Left colon (tissue), 2 donors: ENCODE results near the gene PRPF8. TPM values are rescaled to one million over a fixed set of nuclear protein-coding genes. Genes with fewer than 3 reads are reported as not detected.

Experiments
- ATAC-seq: fragments of 200-7000 bp; cut with Tn5 transposase; one replicate; pipeline ENCODE4 v1.9.1; 2020; ENCODE audit warnings: mild to moderate bottlenecking, moderate library complexity
- DNase-seq, 2 donors: peaks; one replicate each; pipeline ENCODE4 v3.0.0-alpha.2; 2020
- intact Hi-C, 2 donors: fragments of 100-400 bp; cut with DNase I in 1 of 2; cut with micrococcal nuclease in 1 of 2; formaldehyde crosslinking; loops; one replicate each; pipeline versions ENCODE4 v1.11.2 to v1.14.0; 2022; cut with DNase I, micrococcal nuclease
- total RNA-seq, 2 donors: library from RNA; stranded (reverse); fragmentation: NEBNext Ultra II Directional; extraction: Animal tissue kit (Norgen Biotek cat#: 25700); gene quantifications; one replicate each; pipeline ENCODE4 v1.2.1, GENCODE V29; 2021
- donor health status: DM: no; HTN: no; CAD: no.
- donor health status: DM: yes; HTN: yes; CAD: no.

The PRPF8 gene
- total RNA-seq, 2 donors from 2014 or later = 162 to 204 TPM

DNA sequence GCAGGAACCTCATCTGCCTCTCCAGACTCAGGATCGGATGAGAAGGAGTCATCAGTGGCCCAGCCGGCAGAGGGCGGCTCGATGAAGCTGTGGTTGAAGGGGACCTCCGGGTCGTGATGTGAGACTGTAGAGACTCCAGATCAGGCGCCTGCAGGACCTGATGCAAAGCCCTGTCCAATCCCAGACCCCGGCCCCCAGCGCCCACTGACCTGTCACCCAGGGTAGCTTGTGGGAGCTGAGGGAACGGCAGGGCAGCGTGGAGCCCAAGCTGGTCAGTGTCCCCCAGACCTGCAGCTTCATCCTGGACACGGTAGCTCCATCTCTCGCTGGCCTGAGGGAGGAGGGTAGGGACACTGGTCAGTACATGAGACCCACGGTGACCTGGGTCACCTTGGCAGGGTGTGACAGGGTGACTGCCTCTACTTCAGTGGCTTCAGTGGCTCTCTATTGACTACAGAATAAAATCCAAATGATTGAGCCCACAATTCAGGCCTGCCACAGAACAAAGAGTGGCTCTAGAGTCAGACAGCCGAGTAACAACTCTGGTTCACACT is 47.9 kb downstream of the PRPF8 start:
- DNase-seq (no peak), ATAC-seq (no peak)
- intact Hi-C loops = loop anchor here in 1 of 2 donors (10.0 kb wide), 1 partner anchor 62 kb away; no protein-coding TSS in a partner anchor

GRCh38 chr17:1635675-1636465 is 48.8 kb downstream of the PRPF8 start:
- intact Hi-C loops = loop anchor here in 1 of 2 donors (10.0 kb wide), 1 partner anchor 61 kb away; no protein-coding TSS in a partner anchor
- no peak for ATAC-seq
- no peak for DNase-seq

DNA sequence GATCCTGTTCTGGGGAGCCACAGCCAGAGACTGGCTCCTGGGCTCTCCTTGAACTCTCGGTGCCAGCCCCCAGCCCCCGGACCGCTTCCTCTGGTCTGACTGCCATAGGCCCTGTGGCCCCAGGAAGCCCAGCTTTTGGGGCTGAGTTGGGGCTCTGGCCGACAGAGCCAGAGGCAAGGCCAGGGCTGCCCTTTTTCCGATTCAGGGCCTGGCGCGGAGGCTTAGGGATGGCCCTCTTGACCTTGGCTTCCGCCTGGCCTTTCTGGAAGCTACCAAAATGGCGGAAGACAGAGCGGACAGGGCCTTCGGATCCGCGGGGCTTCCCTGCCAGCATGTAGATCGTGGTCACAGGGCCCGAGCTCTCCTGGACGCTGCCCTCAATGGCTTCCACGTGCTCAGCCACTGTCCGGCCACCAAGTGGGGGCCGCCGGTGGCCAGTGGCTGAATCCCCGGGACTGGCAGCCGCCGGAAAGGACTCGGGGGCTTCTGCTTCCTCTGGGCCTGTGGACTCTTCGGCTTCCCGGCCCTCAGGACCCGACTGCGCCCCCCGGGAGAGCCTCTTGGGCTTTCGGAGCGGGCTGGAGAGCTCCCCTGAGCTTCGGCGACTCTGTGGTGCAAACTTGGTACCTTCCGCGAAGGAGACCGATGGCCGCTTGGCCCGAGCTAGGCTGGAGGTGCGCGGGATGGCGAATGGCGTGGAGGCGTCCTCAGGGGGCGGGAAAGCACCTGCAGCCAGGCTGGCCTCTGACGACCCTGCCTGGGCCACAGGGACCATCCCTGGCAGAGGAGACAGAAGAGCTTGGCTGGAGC is 49.6 kb downstream of the PRPF8 start:
- ATAC-seq = no peak
- no peak for DNase-seq
- intact Hi-C loops = loop anchor here in 1 of 2 donors (10.0 kb wide), 1 partner anchor 60 kb away; no protein-coding TSS in a partner anchor

DNA sequence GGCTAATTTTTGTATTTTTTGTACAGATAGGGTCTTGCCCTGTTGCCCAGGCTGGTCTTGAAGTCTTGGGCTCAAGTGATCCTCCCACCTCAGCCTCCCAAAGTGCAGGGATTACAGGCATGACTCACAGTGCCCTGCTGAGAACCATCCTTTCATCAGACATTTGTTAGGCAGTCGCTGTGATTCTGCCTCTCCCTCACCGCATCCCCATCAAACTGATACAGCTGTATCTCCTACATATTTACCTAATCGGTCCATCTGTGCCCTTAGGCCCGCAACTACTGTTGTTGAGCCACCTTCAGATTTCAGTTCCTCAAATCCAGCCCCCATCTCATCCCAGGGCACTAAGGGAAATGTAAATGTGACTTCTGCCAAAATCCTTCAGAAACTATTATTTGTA is 54.0 kb downstream of the PRPF8 start:
- intact Hi-C loops = loop anchor here in 1 of 2 donors (10.0 kb wide), 1 partner anchor 56 kb away; no protein-coding TSS in a partner anchor

DNA sequence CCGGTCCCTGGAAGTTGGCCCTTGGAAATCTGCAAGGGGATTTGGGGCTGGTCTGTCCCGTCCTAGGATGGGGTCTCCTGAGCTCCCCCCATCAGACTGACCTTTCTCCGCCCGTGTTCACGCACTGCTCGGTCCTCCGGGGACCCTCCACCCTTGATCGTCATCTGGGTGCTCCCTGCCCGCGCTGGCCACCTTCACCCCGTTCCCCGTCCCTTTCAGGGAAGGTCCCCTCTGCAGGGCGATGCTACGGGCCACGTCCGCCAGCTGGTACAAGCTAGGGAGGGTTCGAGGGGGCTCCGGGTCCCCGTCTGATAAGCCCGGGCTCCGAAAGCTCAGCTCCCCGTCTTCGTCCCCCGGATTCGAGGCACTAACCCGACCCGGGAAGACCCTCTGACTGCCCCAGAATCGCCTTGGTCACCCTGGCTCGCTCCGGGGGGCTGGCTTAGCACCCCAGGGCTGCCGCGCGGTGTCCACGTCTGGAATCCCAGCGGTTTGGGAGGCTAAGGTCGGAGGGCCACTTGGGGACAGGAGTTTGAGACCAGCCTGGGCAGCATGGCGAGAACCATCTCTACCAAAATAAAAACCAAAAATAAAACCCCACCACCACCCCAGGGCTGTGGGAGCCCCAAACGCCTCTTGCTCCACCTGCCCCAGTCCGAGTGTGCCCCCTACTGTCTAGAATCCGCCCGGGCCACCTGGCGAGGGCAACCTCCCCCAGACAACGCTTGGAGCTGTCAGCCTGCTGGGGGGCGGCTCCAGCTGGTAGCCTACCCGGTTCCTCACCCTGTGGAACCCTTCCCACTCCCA is 55.0 kb downstream of the PRPF8 start:
- ATAC-seq (peak; percentile 41), DNase-seq (peak; percentile 78 to 87)
- intact Hi-C loops = loop anchor here (5.0 to 10.0 kb wide), 2 partner anchors 52 to 55 kb away; no protein-coding TSS in a partner anchor

More for the DNA sequence above, 54.0 kb downstream of the PRPF8 start:
- ATAC-seq = no peak
- DNase-seq = no peak

GRCh38 chr17:1628856-1629503 is 55.7 kb downstream of the PRPF8 start:
- intact Hi-C loops = loop anchor here in 1 of 2 donors (5.0 kb wide), 1 partner anchor 52 kb away; no protein-coding TSS in a partner anchor
- ATAC-seq = peak; percentile 85

GRCh38 chr17:1627982-1628855 is 56.4 kb downstream of the PRPF8 start, which contains the start of gene SLC43A2:
SLC43A2 (minus strand) TSS chr17:1628834; CDS start chr17:1627874, 960 bp downstream.
- DNase-seq (peak; percentile 77 to 87), ATAC-seq (peak; percentile 83)
- intact Hi-C loops = loop anchor here in 1 of 2 donors (5.0 kb wide), 1 partner anchor 51 kb away; no protein-coding TSS in a partner anchor

More at GRCh38 chr17:1628856-1629503, 55.7 kb downstream of the PRPF8 start:
- peak; percentile 95 for DNase-seq

DNA sequence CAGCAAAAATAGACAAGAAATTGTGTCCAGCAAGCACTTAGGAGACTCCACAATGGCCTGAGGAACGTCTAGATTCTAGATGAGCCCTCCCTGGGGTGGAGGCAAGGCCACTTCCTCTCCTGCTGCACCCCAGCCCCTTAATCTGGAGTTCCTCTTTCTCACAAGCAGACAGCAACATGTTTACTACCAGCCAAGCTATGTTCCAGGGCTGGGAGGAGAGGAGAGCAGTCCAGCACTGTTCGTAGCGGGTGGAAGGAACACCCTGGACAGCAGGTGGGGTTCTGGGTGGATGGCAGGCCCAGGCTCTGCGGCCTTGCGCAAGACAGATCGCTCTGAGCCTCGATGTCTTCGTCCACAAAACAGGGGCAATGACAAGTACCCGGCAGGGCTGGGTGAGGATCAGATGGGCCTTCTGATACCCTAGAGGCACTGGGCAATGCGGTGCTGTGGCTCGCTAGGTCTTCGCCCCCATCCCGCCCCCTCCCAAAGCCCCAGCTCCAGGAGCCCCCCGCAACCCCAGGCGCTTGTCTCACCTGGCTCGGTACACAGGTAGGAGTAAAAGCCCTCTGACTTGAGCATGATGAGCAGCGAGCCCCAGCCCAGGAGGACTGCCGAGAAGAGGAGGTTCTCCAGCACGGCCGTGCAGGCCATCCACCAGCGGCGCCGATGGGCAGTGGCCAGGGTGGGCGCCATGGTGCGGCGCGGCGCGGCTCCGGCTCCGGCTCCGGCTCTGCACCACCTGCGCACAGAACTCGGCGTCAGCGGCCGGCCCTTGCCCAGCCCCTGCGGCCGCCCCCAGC is 57.3 kb downstream of the PRPF8 start:
- no peak for ATAC-seq
- peak in 1 of 2 donors; percentile 28 for DNase-seq
- intact Hi-C loops = loop anchor here in 1 of 2 donors (5.0 kb wide), 1 partner anchor 50 kb away; no protein-coding TSS in a partner anchor

DNA sequence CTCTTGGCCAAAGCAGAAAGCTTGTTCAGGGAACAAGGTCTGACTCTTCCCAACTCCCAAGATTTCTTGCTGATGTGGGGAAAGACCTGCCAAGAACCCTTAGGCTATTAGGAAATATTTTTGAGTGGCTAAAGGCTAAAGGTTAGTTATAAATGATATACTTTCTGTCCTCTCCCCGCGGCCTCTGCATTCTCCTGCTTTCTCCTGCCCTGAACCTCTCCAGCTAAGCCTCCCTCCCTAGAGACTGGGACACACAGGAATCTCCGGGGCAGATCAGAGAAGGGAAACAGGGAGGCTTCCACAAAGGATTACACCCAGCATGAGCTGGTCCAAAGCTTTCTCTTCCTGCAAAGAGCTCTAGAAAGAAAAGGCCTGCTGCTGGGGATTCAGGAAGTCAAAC is 58.3 kb downstream of the PRPF8 start:
- DNase-seq (no peak), ATAC-seq (no peak)
- intact Hi-C loops = loop anchor here in 1 of 2 donors (5.0 kb wide), 1 partner anchor 49 kb away; no protein-coding TSS in a partner anchor

GRCh38 chr17:1625581-1625980 is 59.1 kb downstream of the PRPF8 start:
- no peak for ATAC-seq
- intact Hi-C loops = loop anchor here in 1 of 2 donors (5.0 kb wide), 1 partner anchor 48 kb away; no protein-coding TSS in a partner anchor
- no peak for DNase-seq

DNA sequence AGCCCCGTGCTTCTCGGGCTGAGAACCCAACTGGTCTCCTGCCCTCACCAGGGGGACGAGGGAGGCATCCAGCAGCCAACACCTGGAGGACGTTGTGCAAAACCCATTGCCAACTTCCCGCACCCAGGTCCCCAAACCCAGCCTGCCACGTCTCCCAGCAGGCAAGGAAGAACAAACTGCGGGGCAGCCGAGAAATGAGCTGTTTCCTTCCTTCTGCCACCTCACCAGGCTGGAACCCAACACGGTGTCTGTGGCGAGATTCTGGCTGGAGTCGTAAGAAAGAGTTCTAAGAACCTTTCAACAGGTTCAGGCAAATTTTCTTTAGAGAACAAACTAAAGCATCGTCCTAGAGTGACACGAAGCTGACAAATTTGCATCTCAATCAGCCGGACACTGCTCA is 59.6 kb downstream of the PRPF8 start:
- intact Hi-C loops = loop anchor here in 1 of 2 donors (5.0 kb wide), 1 partner anchor 48 kb away; no protein-coding TSS in a partner anchor
- DNase-seq = no peak
- no peak for ATAC-seq

- intact Hi-C loops = loop anchor here in 1 of 2 donors (5.0 kb wide), 1 partner anchor 47 kb away; no protein-coding TSS in a partner anchor
- ATAC-seq = no peak
- DNase-seq = no peak
These were observed 60.0 kb downstream of the PRPF8 start for GRCh38 chr17:1624650-1625049.

GRCh38 chr17:1623057-1623630 is 61.5 kb downstream of the PRPF8 start:
- no peak for DNase-seq
- intact Hi-C loops = no loop called here
- no peak for ATAC-seq

GRCh38 chr17:1621273-1621954 is 63.3 kb downstream of the PRPF8 start:
- no peak for ATAC-seq
- DNase-seq = no peak
- intact Hi-C loops = no loop called here

DNA sequence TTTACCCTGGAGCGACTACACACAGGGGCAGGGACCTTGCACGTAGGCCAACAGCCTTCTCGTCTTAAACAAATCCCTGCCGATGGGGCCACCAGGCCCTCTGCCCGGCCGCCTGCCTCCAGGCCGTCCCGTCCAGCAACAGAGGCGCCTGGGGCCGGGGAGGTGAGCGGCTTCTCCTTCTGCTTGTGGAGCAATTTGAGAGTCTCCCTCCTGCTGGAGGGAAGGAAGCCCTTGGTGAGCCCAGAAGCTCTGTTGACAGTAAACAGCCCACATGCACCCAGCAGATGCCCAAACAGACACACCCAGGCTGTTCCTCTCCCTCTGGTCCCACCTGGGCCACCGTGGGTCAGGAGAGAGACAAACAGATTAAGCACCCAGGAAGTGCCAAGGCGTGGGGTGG is 64.2 kb downstream of the PRPF8 start:
- ATAC-seq (no peak), DNase-seq (no peak)
- intact Hi-C loops = no loop called here
